Osteoblast (primary cell): Measurements from ENCODE around the gene KRT40. TPM values are rescaled to one million over a fixed set of nuclear protein-coding genes. Genes with fewer than 3 reads are reported as not detected.
A peak's percentile ranks its signal among the peaks of the same experiment; 100 is the strongest.

Source experiments
- DNase-seq: peaks from one replicate; pipeline ENCODE4 v3.0.0; 2011; ENCODE audit warnings: low spot score, mixed read lengths; ENCODE audit not compliant: insufficient read length; ENCODE audit errors: missing footprints
- H2AFZ ChIP-seq: 2 replicates; pipeline ENCODE4 v1.6.0; 2011; ENCODE audit warnings: mild to moderate bottlenecking, low read length
- H3K27ac ChIP-seq: 2 replicates; pipeline ENCODE4 v1.5.1; 2011; ENCODE audit warnings: mild to moderate bottlenecking, low read depth, low read length, moderate library complexity
- H3K27me3 ChIP-seq: 2 replicates; pipeline ENCODE4 v1.6.0; 2012; ENCODE audit warnings: mild to moderate bottlenecking, control low read depth, inconsistent platforms, low read length, moderate library complexity; ENCODE audit not compliant: insufficient read depth
- H3K36me3 ChIP-seq: 2 replicates; pipeline ENCODE4 v1.5.1; 2011; ENCODE audit warnings: mild to moderate bottlenecking, low read length, control low read depth, moderate library complexity; ENCODE audit not compliant: insufficient read depth
- H3K4me1 ChIP-seq: 2 replicates; pipeline ENCODE4 v1.5.1; 2011; ENCODE audit warnings: mild to moderate bottlenecking, low read length, control low read depth, moderate library complexity; ENCODE audit not compliant: insufficient read depth
- H3K4me2 ChIP-seq: 2 replicates; pipeline ENCODE4 v1.6.0; 2011; ENCODE audit warnings: mild to moderate bottlenecking, low read length; ENCODE audit not compliant: insufficient read depth
- H3K4me3 ChIP-seq: fragments of 200-600 bp; sonication (generic); 3 replicates; pipeline ENCODE4 v1.5.1; 2012; ENCODE audit warnings: mild to moderate bottlenecking, low read length, inconsistent platforms; ENCODE audit not compliant: insufficient read depth
- H3K79me2 ChIP-seq: 2 replicates; pipeline ENCODE4 v1.6.0; 2012; ENCODE audit warnings: mild to moderate bottlenecking, low read length, control low read depth, inconsistent platforms; ENCODE audit not compliant: insufficient read depth
- H3K9me3 ChIP-seq: 2 replicates; pipeline ENCODE4 v1.5.1; 2011; ENCODE audit warnings: low read depth, low read length, control low read depth
- H4K20me1 ChIP-seq: 2 replicates; pipeline ENCODE4 v1.6.0; 2012; ENCODE audit warnings: mild to moderate bottlenecking, low read length, control low read depth; ENCODE audit not compliant: insufficient read depth
- CTCF ChIP-seq: IDR thresholded peaks from 2 replicates; pipeline ENCODE4 v1.5.1; 2011; ENCODE audit warnings: mild to moderate bottlenecking, low read depth, low read length, moderate library complexity; ENCODE audit errors: extremely low read depth
- total RNA-seq: library from RNA; depleted of rRNA; stranded (reverse); fragments of >200 nt; gene quantifications from 2 replicates; pipeline ENCODE4 v1.2.3, GENCODE V29; 2012

KRT40 gene
- total RNA-seq, 1 donor: under 0.01 TPM

- TF ChIP-seq CTCF: no peak
- Histone ChIP-seq H3K36me3 (no peaks in the 10 kb centered on the region), H3K27me3 (no peaks in the 10 kb centered on the region), H3K4me3 (no peak overlapping the region), H3K27ac (no peak overlapping the region), H3K9me3 (no peaks in the 10 kb centered on the region), H2AFZ (peak overlapping the region; percentile 53), H3K79me2 (no peaks in the 10 kb centered on the region), H4K20me1 (no peaks in the 10 kb centered on the region), H3K4me1 (peaks cover 20% of the 10 kb centered on the region), H3K4me2 (no peak overlapping the region)
- DNase-seq: no peak
Observed at GRCh38 chr17:40962059-40962561, 22.0 kb downstream of the KRT40 start.

- H3K27ac ChIP-seq: no peak overlapping the region
- H3K9me3 ChIP-seq: no peaks in the 10 kb centered on the region
- no peaks in the 10 kb centered on the region for H4K20me1 ChIP-seq
- H2AFZ ChIP-seq: no peak overlapping the region
- H3K36me3 ChIP-seq: no peaks in the 10 kb centered on the region
- H3K4me2 ChIP-seq: no peak overlapping the region
- H3K4me3 ChIP-seq: no peak overlapping the region
- H3K4me1 ChIP-seq: peaks cover 22% of the 10 kb centered on the region
- no peak for TF ChIP-seq CTCF
- no peaks in the 10 kb centered on the region for H3K27me3 ChIP-seq
- DNase-seq: no peak
- H3K79me2 ChIP-seq: no peaks in the 10 kb centered on the region
Observed at GRCh38 chr17:40961591-40961990, 22.5 kb downstream of the KRT40 start.

- H3K79me2 ChIP-seq: no peaks in the 10 kb centered on the region
- H3K27me3 ChIP-seq: no peaks in the 10 kb centered on the region
- no peak overlapping the region for H3K27ac ChIP-seq
- no peaks in the 10 kb centered on the region for H4K20me1 ChIP-seq
- TF ChIP-seq CTCF: no peak
- no peak overlapping the region for H3K4me3 ChIP-seq
- H2AFZ ChIP-seq: no peak overlapping the region
- DNase-seq: no peak
- no peaks in the 10 kb centered on the region for H3K36me3 ChIP-seq
- H3K4me1 ChIP-seq: peaks cover 34% of the 10 kb centered on the region
- H3K4me2 ChIP-seq: no peak overlapping the region
- no peaks in the 10 kb centered on the region for H3K9me3 ChIP-seq
Observed at GRCh38 chr17:40960144-40960543, 24.0 kb downstream of the KRT40 start.

- H3K27ac ChIP-seq: peak overlapping the region; percentile 98
Observed at GRCh38 chr17:40958086-40958953, 25.8 kb downstream of the KRT40 start.

More at GRCh38 chr17:40958086-40958953, 25.8 kb downstream of the KRT40 start:
- Histone ChIP-seq H3K79me2 (no peaks in the 10 kb centered on the region), H4K20me1 (no peaks in the 10 kb centered on the region), H2AFZ (no peak overlapping the region), H3K4me3 (no peak overlapping the region), H3K27me3 (no peaks in the 10 kb centered on the region), H3K4me2 (no peak overlapping the region), H3K9me3 (no peaks in the 10 kb centered on the region), H3K4me1 (peaks cover 47% of the 10 kb centered on the region), H3K36me3 (no peaks in the 10 kb centered on the region)
- no peak for TF ChIP-seq CTCF
- DNase-seq: no peak
